T-helper 1 cell treated with Interleukin-12 subunit alpha and Interleukin-12 subunit beta and Interleukin-4 antibody, amounts not matched to agents 30 μg/mL and 1 μg/mL, for 36 hours (primary cell): ENCODE results near the gene PWWP2B.

ENCODE experiments used
- H3K27ac Mint-ChIP-seq: one replicate; pipeline ENCODE4 v1.8.0; 2021; ENCODE audit warnings: mild to moderate bottlenecking, mixed read lengths
- H3K27me3 Mint-ChIP-seq: one replicate; pipeline ENCODE4 v1.8.0; 2021; ENCODE audit warnings: low read depth, mixed read lengths
- H3K36me3 Mint-ChIP-seq: one replicate; pipeline ENCODE4 v1.8.0; 2021; ENCODE audit warnings: low read depth, mixed read lengths
- H3K4me1 Mint-ChIP-seq: one replicate; pipeline ENCODE4 v1.8.0; 2021; ENCODE audit warnings: low read depth, mixed read lengths
- H3K4me3 Mint-ChIP-seq: one replicate; pipeline ENCODE4 v1.8.0; 2021; ENCODE audit warnings: mild to moderate bottlenecking, moderate library complexity, mixed read lengths
- H3K9me3 Mint-ChIP-seq: one replicate; pipeline ENCODE4 v1.8.0; 2021; ENCODE audit warnings: mixed read lengths

The PWWP2B gene

GRCh38 chr10:132391676-132392020, 5.4 kb upstream of the PWWP2B start:
- Mint-ChIP-seq H3K4me3 (no peak overlapping the region), H3K27ac (no peak overlapping the region), H3K36me3 (peaks cover 5% of the 10 kb centered on the region), H3K9me3 (peaks cover 7% of the 10 kb centered on the region), H3K4me1 (peaks cover 3% of the 10 kb centered on the region), H3K27me3 (no peaks in the 10 kb centered on the region)

GRCh38 chr10:132392184-132392800, 4.7 kb upstream of the PWWP2B start:
- H3K4me3 Mint-ChIP-seq: no peak overlapping the region
- no peak overlapping the region for H3K27ac Mint-ChIP-seq

GRCh38 chr10:132392811-132393694, 3.9 kb upstream of the PWWP2B start:
- Mint-ChIP-seq H3K4me1 (peaks cover 2% of the 10 kb centered on the region), H3K27me3 (no peaks in the 10 kb centered on the region), H3K27ac (no peak overlapping the region), H3K36me3 (peaks cover 5% of the 10 kb centered on the region), H3K4me3 (no peak overlapping the region), H3K9me3 (peaks cover 7% of the 10 kb centered on the region)

More at GRCh38 chr10:132392184-132392800, 4.7 kb upstream of the PWWP2B start:
- Mint-ChIP-seq H3K27me3 (no peaks in the 10 kb centered on the region), H3K36me3 (peaks cover 5% of the 10 kb centered on the region), H3K9me3 (peaks cover 7% of the 10 kb centered on the region), H3K4me1 (peaks cover 3% of the 10 kb centered on the region)

GRCh38 chr10:132393695-132394181, 3.3 kb upstream of the PWWP2B start:
- H3K9me3 Mint-ChIP-seq: peaks cover 7% of the 10 kb centered on the region
- no peak overlapping the region for H3K4me3 Mint-ChIP-seq
- peaks cover 2% of the 10 kb centered on the region for H3K4me1 Mint-ChIP-seq
- H3K27me3 Mint-ChIP-seq: no peaks in the 10 kb centered on the region
- H3K27ac Mint-ChIP-seq: no peak overlapping the region
- H3K36me3 Mint-ChIP-seq: peaks cover 5% of the 10 kb centered on the region

- H3K27ac Mint-ChIP-seq: no peak overlapping the region
These were observed 2.7 kb upstream of the PWWP2B start for GRCh38 chr10:132394201-132394811.

GRCh38 chr10:132394936-132395703, 1.9 kb upstream of the PWWP2B start:
- Mint-ChIP-seq H3K27me3 (no peaks in the 10 kb centered on the region), H3K9me3 (peaks cover 7% of the 10 kb centered on the region), H3K4me3 (no peak overlapping the region), H3K4me1 (peaks cover 2% of the 10 kb centered on the region), H3K27ac (no peak overlapping the region), H3K36me3 (peaks cover 5% of the 10 kb centered on the region)

More at GRCh38 chr10:132394201-132394811, 2.7 kb upstream of the PWWP2B start:
- H3K4me1 Mint-ChIP-seq: peaks cover 2% of the 10 kb centered on the region
- H3K27me3 Mint-ChIP-seq: no peaks in the 10 kb centered on the region
- no peak overlapping the region for H3K4me3 Mint-ChIP-seq
- peaks cover 7% of the 10 kb centered on the region for H3K9me3 Mint-ChIP-seq
- peaks cover 5% of the 10 kb centered on the region for H3K36me3 Mint-ChIP-seq

GRCh38 chr10:132395704-132396493, 1.1 kb upstream of the PWWP2B start:
- no peak overlapping the region for H3K4me3 Mint-ChIP-seq
- H3K27ac Mint-ChIP-seq: no peak overlapping the region
- peaks cover 2% of the 10 kb centered on the region for H3K4me1 Mint-ChIP-seq
- peaks cover 7% of the 10 kb centered on the region for H3K9me3 Mint-ChIP-seq
- peaks cover 5% of the 10 kb centered on the region for H3K36me3 Mint-ChIP-seq
- H3K27me3 Mint-ChIP-seq: no peaks in the 10 kb centered on the region

GRCh38 chr10:132396494-132397035, 435 bp upstream of the PWWP2B start:
- H3K4me1 Mint-ChIP-seq: peaks cover 2% of the 10 kb centered on the region
- H3K36me3 Mint-ChIP-seq: peaks cover 5% of the 10 kb centered on the region
- H3K4me3 Mint-ChIP-seq: no peak overlapping the region
- no peak overlapping the region for H3K27ac Mint-ChIP-seq
- peaks cover 7% of the 10 kb centered on the region for H3K9me3 Mint-ChIP-seq
- H3K27me3 Mint-ChIP-seq: no peaks in the 10 kb centered on the region

GRCh38 chr10:132397671-132398565, 918 bp downstream of the PWWP2B start:
- Mint-ChIP-seq H3K4me3 (peak overlapping the region; percentile 86), H3K36me3 (no peaks in the 10 kb centered on the region), H3K4me1 (peaks cover 2% of the 10 kb centered on the region), H3K27me3 (no peaks in the 10 kb centered on the region), H3K27ac (peak overlapping the region; percentile 81), H3K9me3 (no peaks in the 10 kb centered on the region)

GRCh38 chr10:132398566-132398991, 1.6 kb downstream of the PWWP2B start:
- H3K27me3 Mint-ChIP-seq: no peaks in the 10 kb centered on the region
- H3K27ac Mint-ChIP-seq: no peak overlapping the region
- no peaks in the 10 kb centered on the region for H3K9me3 Mint-ChIP-seq
- peaks cover 3% of the 10 kb centered on the region for H3K4me1 Mint-ChIP-seq
- H3K36me3 Mint-ChIP-seq: no peaks in the 10 kb centered on the region
- H3K4me3 Mint-ChIP-seq: peak overlapping the region; percentile 86

- Mint-ChIP-seq H3K27me3 (no peaks in the 10 kb centered on the region), H3K27ac (no peak overlapping the region), H3K4me1 (peaks cover 3% of the 10 kb centered on the region), H3K36me3 (no peaks in the 10 kb centered on the region), H3K4me3 (peak overlapping the region; percentile 5), H3K9me3 (no peaks in the 10 kb centered on the region)
These were observed 2.4 kb downstream of the PWWP2B start for GRCh38 chr10:132399117-132400035.

- no peaks in the 10 kb centered on the region for H3K27me3 Mint-ChIP-seq
- no peaks in the 10 kb centered on the region for H3K36me3 Mint-ChIP-seq
- H3K27ac Mint-ChIP-seq: no peak overlapping the region
- peaks cover 3% of the 10 kb centered on the region for H3K4me1 Mint-ChIP-seq
- H3K9me3 Mint-ChIP-seq: no peaks in the 10 kb centered on the region
- no peak overlapping the region for H3K4me3 Mint-ChIP-seq
These were observed 3.1 kb downstream of the PWWP2B start for GRCh38 chr10:132400041-132400546.
